Measurements from ENCODE around the gene BTAF1.
"Not testable (repeated sequence)": the region's sequence is repeated elsewhere in the genome, so short reads cannot be mapped to it uniquely, and the experiment has no call there.

DNA sequence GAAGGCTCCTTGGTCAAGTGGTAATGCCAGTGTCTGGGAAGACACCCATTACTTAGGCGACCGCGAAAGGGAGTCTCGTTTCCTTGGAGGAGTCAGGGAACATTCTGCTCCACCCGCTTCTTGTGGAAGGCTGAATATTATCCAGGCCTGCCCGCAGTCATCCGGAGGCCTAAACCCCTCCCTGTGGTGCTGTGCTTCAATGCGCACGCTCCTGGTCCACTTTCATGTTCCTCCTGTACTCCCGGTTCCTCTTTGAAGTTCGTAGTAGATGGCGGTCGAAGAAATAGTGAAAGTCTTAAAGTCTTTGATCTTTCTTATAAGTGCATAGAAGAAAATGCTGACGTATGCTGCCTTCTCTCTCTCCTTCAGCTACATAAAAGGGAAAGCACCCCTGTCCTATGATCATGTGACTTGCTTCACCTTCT lies 29.3 kb upstream of the BTAF1 start:
- TF ChIP-seq, protein P1, sequence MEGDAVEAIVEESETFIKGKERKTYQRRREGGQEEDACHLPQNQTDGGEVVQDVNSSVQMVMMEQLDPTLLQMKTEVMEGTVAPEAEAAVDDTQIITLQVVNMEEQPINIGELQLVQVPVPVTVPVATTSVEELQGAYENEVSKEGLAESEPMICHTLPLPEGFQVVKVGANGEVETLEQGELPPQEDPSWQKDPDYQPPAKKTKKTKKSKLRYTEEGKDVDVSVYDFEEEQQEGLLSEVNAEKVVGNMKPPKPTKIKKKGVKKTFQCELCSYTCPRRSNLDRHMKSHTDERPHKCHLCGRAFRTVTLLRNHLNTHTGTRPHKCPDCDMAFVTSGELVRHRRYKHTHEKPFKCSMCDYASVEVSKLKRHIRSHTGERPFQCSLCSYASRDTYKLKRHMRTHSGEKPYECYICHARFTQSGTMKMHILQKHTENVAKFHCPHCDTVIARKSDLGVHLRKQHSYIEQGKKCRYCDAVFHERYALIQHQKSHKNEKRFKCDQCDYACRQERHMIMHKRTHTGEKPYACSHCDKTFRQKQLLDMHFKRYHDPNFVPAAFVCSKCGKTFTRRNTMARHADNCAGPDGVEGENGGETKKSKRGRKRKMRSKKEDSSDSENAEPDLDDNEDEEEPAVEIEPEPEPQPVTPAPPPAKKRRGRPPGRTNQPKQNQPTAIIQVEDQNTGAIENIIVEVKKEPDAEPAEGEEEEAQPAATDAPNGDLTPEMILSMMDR (IDR thresholded peaks at IDR 0.05; ENCODE audit: borderline replicate concordance, extremely low read depth, low read length, poor library complexity, severe bottlenecking) = not testable (repeated sequence)
- TF ChIP-seq EZH2 (IDR thresholded peaks at IDR 0.05; ENCODE audit: borderline replicate concordance, low read depth, low read length, severe bottlenecking) = not testable (repeated sequence)
